Natural killer cell treated with Interleukin-12 subunit alpha and Interleukin-12 subunit beta and Interleukin-15 and Interleukin-18, amount 100 ng/mL, for 72 hours (primary cell): Measurements from ENCODE around the gene TOX3. TPM values are rescaled to one million over a fixed set of nuclear protein-coding genes. Genes with fewer than 3 reads are reported as not detected.

Experiments
- ATAC-seq, 2 donors: fragments of 150-1000 bp; cut with Tn5 transposase in 1 of 2; sonication (Bioruptor Pico), chemical (Tn5 transposase) in 1 of 2; 2 replicates each; pipeline ENCODE4 v1.10.0; 2021
- DNase-seq: peaks from one replicate; pipeline ENCODE4 v3.0.0; 2022; ENCODE audit warnings: low spot score
- H3K27ac Mint-ChIP-seq, 2 donors: 1 replicate in 1 of 2; 2 replicates in 1 of 2; pipeline ENCODE4 v1.8.0; 2022; ENCODE audit warnings: mixed read lengths in 2 of 2, mild to moderate bottlenecking in 1 of 2, moderate library complexity in 1 of 2
- H3K27me3 Mint-ChIP-seq, 2 donors: 1 replicate in 1 of 2; 2 replicates in 1 of 2; pipeline ENCODE4 v1.8.0; 2022; ENCODE audit warnings: mixed read lengths in 2 of 2
- H3K36me3 Mint-ChIP-seq: one replicate; pipeline ENCODE4 v1.8.0; 2022; ENCODE audit warnings: mixed read lengths
- H3K4me1 Mint-ChIP-seq, 2 donors: 1 replicate in 1 of 2; 2 replicates in 1 of 2; pipeline ENCODE4 v1.8.0; 2022; ENCODE audit warnings: low read depth in 2 of 2, mixed read lengths in 2 of 2, mild to moderate bottlenecking in 1 of 2
- H3K4me3 Mint-ChIP-seq: one replicate; pipeline ENCODE4 v1.8.0; 2022; ENCODE audit warnings: mixed read lengths
- H3K9me3 Mint-ChIP-seq: 2 replicates; pipeline ENCODE4 v1.8.0; 2022; ENCODE audit warnings: mixed read lengths
- total RNA-seq, 2 donors: library from RNA; stranded (reverse); gene quantifications; one replicate each; pipeline ENCODE4 v1.2.3, GENCODE V29; 2022

Gene TOX3
- total RNA-seq, 2 donors from 2014 or later, result not detected

DNA sequence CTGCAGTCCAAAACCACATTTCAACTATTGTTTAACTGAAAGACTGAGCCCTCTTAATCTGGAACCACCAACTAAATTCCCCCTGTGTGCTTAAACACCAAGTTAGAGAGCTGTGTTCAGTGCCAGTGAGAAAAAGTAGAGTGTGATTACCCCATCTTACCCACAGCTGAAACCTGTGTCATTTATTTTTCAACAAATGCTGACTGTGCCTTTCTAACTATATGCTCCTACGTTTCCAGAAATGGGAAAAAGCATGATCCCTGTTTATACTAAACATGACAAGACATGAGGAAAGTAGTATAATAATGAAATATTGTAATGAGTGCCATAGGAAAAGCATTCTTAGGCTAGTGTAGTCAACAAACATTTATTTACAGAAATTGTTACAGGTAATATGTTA is 7.4 kb upstream of the TOX3 start:
- no peak for DNase-seq
- Mint-ChIP-seq H3K36me3 (no peaks in the 10 kb centered on the region), H3K27ac (no peak overlapping the region), H3K9me3 (peaks cover 2% of the 10 kb centered on the region), H3K4me3 (no peak overlapping the region), H3K4me1 (no peaks in the 10 kb centered on the region), H3K27me3 (no peaks in the 10 kb centered on the region)
- no peak for ATAC-seq

GRCh38 chr16:52553322-52553721 is 6.4 kb upstream of the TOX3 start:
- ATAC-seq (no peak), DNase-seq (no peak)
- Mint-ChIP-seq H3K27ac (no peak overlapping the region), H3K4me3 (no peak overlapping the region), H3K27me3 (peaks cover 6 to 9% of the 10 kb centered on the region in 2 donors), H3K36me3 (no peaks in the 10 kb centered on the region), H3K9me3 (peaks cover 2% of the 10 kb centered on the region), H3K4me1 (no peaks in the 10 kb centered on the region)

DNA sequence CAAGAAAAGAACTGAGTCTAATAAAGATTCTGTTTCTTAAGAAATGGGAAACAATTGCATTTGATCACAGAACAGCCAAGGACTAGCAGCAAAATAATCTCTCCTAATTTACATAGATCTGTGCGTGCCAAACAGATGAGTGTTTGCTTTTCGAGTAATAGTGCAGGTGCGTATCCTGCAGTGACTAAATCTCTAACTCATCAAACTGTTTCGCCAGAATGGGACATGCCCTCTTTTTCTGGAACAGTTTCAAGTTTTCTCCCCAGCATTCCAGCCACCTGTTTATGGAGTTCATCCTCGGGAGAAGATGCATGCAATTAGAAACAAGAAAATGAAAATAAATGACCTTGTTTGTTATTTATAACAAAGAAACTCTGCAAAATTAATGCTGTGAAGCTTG is 5.7 kb upstream of the TOX3 start:
- Mint-ChIP-seq H3K4me1 (no peaks in the 10 kb centered on the region), H3K36me3 (no peaks in the 10 kb centered on the region), H3K4me3 (no peak overlapping the region), H3K27me3 (peaks cover 12 to 16% of the 10 kb centered on the region in 2 donors), H3K27ac (no peak overlapping the region), H3K9me3 (peaks cover 2% of the 10 kb centered on the region)
- DNase-seq (no peak), ATAC-seq (no peak)

DNA sequence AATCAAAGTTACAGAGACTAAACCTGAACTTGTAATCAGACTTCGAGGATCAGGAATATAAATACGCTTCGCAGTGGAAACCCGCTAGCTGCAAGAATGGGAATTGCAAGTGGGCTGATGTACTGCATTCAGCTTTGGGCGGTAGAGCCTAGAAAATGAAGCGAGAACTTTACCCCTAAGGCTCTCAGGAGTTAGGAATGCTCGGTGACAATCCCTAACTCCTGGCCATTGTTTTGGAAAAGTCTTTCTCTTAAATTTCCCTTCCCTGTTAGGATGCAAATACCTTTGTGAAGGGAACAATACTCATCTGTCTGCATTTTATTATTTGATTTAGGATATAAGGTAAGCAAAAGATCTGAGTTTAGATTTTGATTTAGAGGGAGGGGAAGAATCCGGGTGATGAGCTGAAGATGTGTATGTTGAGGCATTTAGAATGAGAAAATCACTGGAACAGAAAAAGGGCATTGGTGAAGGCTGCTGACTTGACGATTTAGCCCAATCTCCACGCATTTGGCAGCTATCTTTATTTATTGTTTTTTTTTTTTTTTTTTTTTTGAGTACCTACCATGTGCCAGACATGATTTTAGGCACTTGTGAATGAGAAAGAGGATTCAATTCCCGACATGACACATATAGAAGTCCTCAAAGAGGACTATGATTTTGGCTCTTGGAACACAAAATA is 2.2 kb upstream of the TOX3 start:
- no peaks in the 10 kb centered on the region for H3K4me1 Mint-ChIP-seq
- DNase-seq (no peak), ATAC-seq (no peak)
- H3K9me3 Mint-ChIP-seq, result no peaks in the 10 kb centered on the region
- H3K27ac Mint-ChIP-seq, result no peak overlapping the region
- H3K36me3 Mint-ChIP-seq, result no peaks in the 10 kb centered on the region
- H3K27me3 Mint-ChIP-seq, result peaks cover 23 to 34% of the 10 kb centered on the region in 2 donors
- H3K4me3 Mint-ChIP-seq, result no peak overlapping the region

GRCh38 chr16:52548261-52549010 is 1.5 kb upstream of the TOX3 start:
- no peak overlapping the region for H3K4me3 Mint-ChIP-seq
- peaks cover 23 to 40% of the 10 kb centered on the region in 2 donors for H3K27me3 Mint-ChIP-seq
- H3K4me1 Mint-ChIP-seq, result no peaks in the 10 kb centered on the region
- no peaks in the 10 kb centered on the region for H3K36me3 Mint-ChIP-seq
- no peak overlapping the region for H3K27ac Mint-ChIP-seq
- no peak for DNase-seq
- no peaks in the 10 kb centered on the region for H3K9me3 Mint-ChIP-seq
- ATAC-seq, result no peak

GRCh38 chr16:52547834-52548215 is 882 bp upstream of the TOX3 start:
- no peaks in the 10 kb centered on the region for H3K9me3 Mint-ChIP-seq
- H3K4me3 Mint-ChIP-seq, result no peak overlapping the region
- no peaks in the 10 kb centered on the region for H3K4me1 Mint-ChIP-seq
- peaks cover 23 to 42% of the 10 kb centered on the region in 2 donors for H3K27me3 Mint-ChIP-seq
- DNase-seq, result no peak
- ATAC-seq, result no peak
- H3K27ac Mint-ChIP-seq, result no peak overlapping the region
- H3K36me3 Mint-ChIP-seq, result no peaks in the 10 kb centered on the region

- no peak overlapping the region for H3K27ac Mint-ChIP-seq
- DNase-seq (no peak), ATAC-seq (no peak)
- H3K4me3 Mint-ChIP-seq, result no peak overlapping the region
- peaks cover 23 to 42% of the 10 kb centered on the region in 2 donors for H3K27me3 Mint-ChIP-seq
- no peaks in the 10 kb centered on the region for H3K36me3 Mint-ChIP-seq
- no peaks in the 10 kb centered on the region for H3K9me3 Mint-ChIP-seq
- H3K4me1 Mint-ChIP-seq, result no peaks in the 10 kb centered on the region
Observed at GRCh38 chr16:52546291-52547003, 496 bp downstream of the TOX3 start.

DNA sequence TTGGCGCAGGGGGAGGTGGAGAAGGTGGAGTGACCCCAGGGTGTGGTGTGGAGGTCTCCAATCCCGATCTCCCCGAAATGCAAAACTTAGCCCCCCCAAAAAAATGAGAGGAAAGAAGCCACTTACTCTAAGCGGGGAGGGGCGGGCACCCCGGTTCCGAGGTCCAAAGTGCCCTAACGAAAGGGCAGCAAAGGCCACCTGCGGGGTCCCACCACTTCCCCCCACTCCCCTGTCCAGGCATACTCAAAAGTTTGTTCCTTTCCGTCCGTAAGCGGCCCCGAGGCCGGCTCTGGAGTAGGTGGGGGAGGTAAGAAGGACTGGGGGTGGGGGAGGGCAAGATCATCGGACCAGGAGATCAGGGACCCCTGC is 1.1 kb downstream of the TOX3 start:
- DNase-seq, result no peak
- H3K27me3 Mint-ChIP-seq, result peaks cover 23 to 42% of the 10 kb centered on the region in 2 donors
- no peaks in the 10 kb centered on the region for H3K36me3 Mint-ChIP-seq
- H3K9me3 Mint-ChIP-seq, result no peaks in the 10 kb centered on the region
- H3K27ac Mint-ChIP-seq, result no peak overlapping the region
- no peaks in the 10 kb centered on the region for H3K4me1 Mint-ChIP-seq
- ATAC-seq, result no peak
- no peak overlapping the region for H3K4me3 Mint-ChIP-seq

DNA sequence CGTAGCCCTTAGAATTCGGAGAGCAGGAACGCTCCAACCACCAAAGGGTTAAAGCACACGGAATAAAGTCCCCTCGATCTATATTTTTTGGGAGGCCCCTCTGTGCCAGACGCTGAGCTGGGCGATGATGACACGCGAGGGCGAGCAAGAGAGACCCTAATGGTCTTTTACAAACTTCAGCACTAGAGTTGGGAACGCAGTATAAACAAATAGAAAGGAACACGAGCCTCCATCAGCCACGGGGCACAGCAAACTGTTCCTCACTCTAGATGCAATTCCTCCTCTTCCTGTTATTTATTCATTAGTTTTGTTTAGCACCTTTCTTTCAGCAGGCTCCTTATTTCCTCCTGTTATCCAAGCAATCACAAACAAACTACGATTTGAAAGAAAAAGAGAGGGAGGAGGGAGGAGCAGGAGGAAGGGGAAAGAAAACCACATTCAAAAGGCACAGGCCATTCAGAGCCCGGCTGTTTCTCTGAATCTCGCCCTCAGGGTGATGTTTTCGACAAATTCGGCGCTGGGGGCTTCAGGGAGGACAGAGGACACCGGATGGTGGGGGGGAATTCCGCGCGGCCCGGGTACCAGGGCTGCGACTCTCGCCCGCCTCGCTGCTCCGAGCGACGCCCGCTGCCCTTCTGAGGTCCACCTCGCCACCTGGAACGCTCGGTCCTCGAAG is 1.6 kb downstream of the TOX3 start:
- Mint-ChIP-seq H3K27ac (no peak overlapping the region), H3K9me3 (no peaks in the 10 kb centered on the region), H3K4me1 (no peaks in the 10 kb centered on the region), H3K36me3 (no peaks in the 10 kb centered on the region), H3K27me3 (peaks cover 23 to 42% of the 10 kb centered on the region in 2 donors), H3K4me3 (no peak overlapping the region)
- DNase-seq (no peak), ATAC-seq (no peak)

GRCh38 chr16:52544703-52545102 is 2.2 kb downstream of the TOX3 start:
- H3K4me3 Mint-ChIP-seq, result no peak overlapping the region
- no peaks in the 10 kb centered on the region for H3K36me3 Mint-ChIP-seq
- no peak for ATAC-seq
- peaks cover 1% of the 10 kb centered on the region for H3K9me3 Mint-ChIP-seq
- DNase-seq, result no peak
- H3K27ac Mint-ChIP-seq, result no peak overlapping the region
- peaks cover 23 to 42% of the 10 kb centered on the region in 2 donors for H3K27me3 Mint-ChIP-seq
- no peaks in the 10 kb centered on the region for H3K4me1 Mint-ChIP-seq

DNA sequence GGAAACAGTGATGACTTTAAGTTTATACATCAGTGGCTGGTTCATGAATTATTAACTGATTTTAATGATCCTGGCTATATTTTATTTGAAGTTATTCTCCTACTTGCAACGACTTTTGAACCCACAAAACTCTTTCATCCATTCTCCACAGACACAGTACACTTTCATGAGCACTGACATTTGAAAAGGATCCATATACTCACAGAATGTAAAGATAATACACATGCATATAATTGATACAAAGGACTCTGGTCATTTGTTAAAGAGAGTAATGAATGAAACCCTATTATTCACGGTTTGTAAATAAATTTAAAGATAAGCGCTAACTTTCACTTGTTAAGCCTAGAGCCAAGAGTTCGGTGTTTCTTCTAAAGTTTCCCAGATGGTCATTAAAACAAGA is 3.3 kb downstream of the TOX3 start:
- Mint-ChIP-seq H3K4me3 (no peak overlapping the region), H3K36me3 (no peaks in the 10 kb centered on the region), H3K27me3 (peaks cover 19 to 35% of the 10 kb centered on the region in 2 donors), H3K9me3 (peaks cover 4% of the 10 kb centered on the region), H3K27ac (no peak overlapping the region), H3K4me1 (no peaks in the 10 kb centered on the region)
- DNase-seq, result no peak
- ATAC-seq, result no peak

DNA sequence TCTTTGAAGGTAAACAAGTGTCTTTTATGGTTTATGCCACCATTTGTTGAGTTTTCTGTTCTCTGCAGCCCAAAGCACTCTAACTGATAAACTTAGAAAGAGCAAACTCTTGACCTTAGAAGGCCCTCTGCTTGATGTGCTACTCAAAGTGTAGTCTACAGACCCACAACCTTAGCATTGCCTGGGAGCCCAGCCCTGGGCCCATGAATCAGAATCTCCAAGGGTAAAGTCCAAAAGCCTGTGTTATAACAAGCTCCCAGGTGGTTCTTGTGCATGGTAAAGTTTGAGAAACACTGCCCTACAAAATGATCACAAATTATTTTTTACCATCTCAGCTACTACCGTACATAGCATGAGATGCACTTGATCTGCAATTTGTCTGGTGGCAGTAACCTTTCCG is 6.0 kb downstream of the TOX3 start:
- Mint-ChIP-seq H3K4me3 (no peak overlapping the region), H3K36me3 (no peaks in the 10 kb centered on the region), H3K27ac (no peak overlapping the region), H3K4me1 (no peaks in the 10 kb centered on the region), H3K9me3 (peaks cover 9% of the 10 kb centered on the region), H3K27me3 (peaks cover 8 to 21% of the 10 kb centered on the region in 2 donors)
- no peak for ATAC-seq
- no peak for DNase-seq

GRCh38 chr16:52539191-52539590 is 7.8 kb downstream of the TOX3 start:
- Mint-ChIP-seq H3K27me3 (peaks cover 0 to 7% of the 10 kb centered on the region in 2 donors), H3K9me3 (peaks cover 11% of the 10 kb centered on the region), H3K36me3 (no peaks in the 10 kb centered on the region), H3K27ac (no peak overlapping the region), H3K4me1 (no peaks in the 10 kb centered on the region), H3K4me3 (no peak overlapping the region)
- ATAC-seq, result no peak
- no peak for DNase-seq

- Mint-ChIP-seq H3K27me3 (peaks cover 0 to 3% of the 10 kb centered on the region in 2 donors), H3K36me3 (no peaks in the 10 kb centered on the region), H3K4me3 (no peak overlapping the region), H3K27ac (no peak overlapping the region), H3K4me1 (no peaks in the 10 kb centered on the region), H3K9me3 (peaks cover 11% of the 10 kb centered on the region)
- no peak for DNase-seq
- ATAC-seq, result no peak
Observed at GRCh38 chr16:52538511-52538910, 8.4 kb downstream of the TOX3 start.
